SU-DHL-6 (cell line): ENCODE results near the gene POLR3GL.

Source experiments
- CTCF ChIP-seq: fragments of 200-600 bp; sonication (generic); IDR thresholded peaks from one replicate; pipeline ENCODE4 v1.5.1; 2017; ENCODE audit warnings: antibody characterized with exemption, mild to moderate bottlenecking, low read length, moderate library complexity; ENCODE audit not compliant: insufficient read depth, poor library complexity, severe bottlenecking
- EZH2phosphoT487 ChIP-seq: fragments of 200-600 bp; sonication (generic), shearing (Covaris generic); conservative IDR thresholded peaks from 2 replicates; pipeline ENCODE4 v1.6.1; 2018; ENCODE audit warnings: mild to moderate bottlenecking, antibody characterized with exemption, low read length, moderate library complexity, mixed read lengths

GRCh38 chr1:145917595-145917994 lies 46.9 kb upstream of the POLR3GL start:
- no peak for TF ChIP-seq CTCF
- TF ChIP-seq EZH2phosphoT487 = no peak
